Neuron (in vitro differentiated cells): ENCODE results near the gene FASN.
"Not testable (repeated sequence)": the region's sequence is repeated elsewhere in the genome, so short reads cannot be mapped to it uniquely, and the experiment has no call there.

Source experiments
- H2AFZ ChIP-seq: one replicate; pipeline ENCODE4 v1.6.1; 2013; ENCODE audit warnings: low read depth, mild to moderate bottlenecking, inconsistent platforms, low read length, moderate library complexity
- H3K27me3 ChIP-seq: one replicate; pipeline ENCODE4 v1.6.1; 2013; ENCODE audit warnings: low read length; ENCODE audit not compliant: insufficient read depth
- H3K36me3 ChIP-seq: one replicate; pipeline ENCODE4 v1.6.1; 2013; ENCODE audit warnings: low read length; ENCODE audit not compliant: insufficient read depth
- H3K4me1 ChIP-seq: one replicate; pipeline ENCODE4 v1.6.1; 2013; ENCODE audit warnings: low read length; ENCODE audit not compliant: insufficient read depth
- H3K4me3 ChIP-seq: 2 replicates; pipeline ENCODE4 v1.5.1; 2013; ENCODE audit warnings: mild to moderate bottlenecking, low read length, moderate library complexity
- H3K9me3 ChIP-seq: one replicate; pipeline ENCODE4 v1.6.1; 2013; ENCODE audit warnings: low read length

Gene FASN

DNA sequence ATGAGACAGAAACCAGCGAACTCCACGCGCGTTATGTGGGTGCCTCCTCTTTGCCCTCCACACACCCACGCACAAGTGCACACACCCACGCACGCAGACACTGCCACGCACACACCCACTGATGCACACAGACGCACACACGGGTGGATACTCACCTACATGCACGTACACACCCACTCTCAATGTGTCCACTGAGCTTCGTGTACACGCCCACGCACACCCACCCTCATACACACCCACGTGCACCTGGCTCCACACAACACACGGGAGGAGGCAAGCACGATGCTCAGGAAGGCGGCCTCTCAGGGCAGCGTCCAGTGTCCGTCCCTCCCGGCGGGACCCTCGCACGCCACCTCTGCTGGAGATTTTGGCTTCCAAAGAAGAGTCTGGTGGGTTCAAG, 50.7 kb downstream of the FASN start:
- Histone ChIP-seq H3K36me3 (peaks cover 22% of the 10 kb centered on the region), H3K4me1 (peaks cover 10% of the 10 kb centered on the region), H2AFZ (no peak overlapping the region), H3K9me3 (no peaks in the 10 kb centered on the region), H3K27me3 (no peaks in the 10 kb centered on the region), H3K4me3 (no peak overlapping the region)

- no peak overlapping the region for H2AFZ ChIP-seq
- H3K36me3 ChIP-seq: peaks cover 22% of the 10 kb centered on the region
- no peak overlapping the region for H3K4me3 ChIP-seq
- H3K4me1 ChIP-seq: peaks cover 8% of the 10 kb centered on the region
- H3K9me3 ChIP-seq: no peaks in the 10 kb centered on the region
- no peaks in the 10 kb centered on the region for H3K27me3 ChIP-seq
Observed at GRCh38 chr17:82046903-82047302, 51.1 kb downstream of the FASN start.

DNA sequence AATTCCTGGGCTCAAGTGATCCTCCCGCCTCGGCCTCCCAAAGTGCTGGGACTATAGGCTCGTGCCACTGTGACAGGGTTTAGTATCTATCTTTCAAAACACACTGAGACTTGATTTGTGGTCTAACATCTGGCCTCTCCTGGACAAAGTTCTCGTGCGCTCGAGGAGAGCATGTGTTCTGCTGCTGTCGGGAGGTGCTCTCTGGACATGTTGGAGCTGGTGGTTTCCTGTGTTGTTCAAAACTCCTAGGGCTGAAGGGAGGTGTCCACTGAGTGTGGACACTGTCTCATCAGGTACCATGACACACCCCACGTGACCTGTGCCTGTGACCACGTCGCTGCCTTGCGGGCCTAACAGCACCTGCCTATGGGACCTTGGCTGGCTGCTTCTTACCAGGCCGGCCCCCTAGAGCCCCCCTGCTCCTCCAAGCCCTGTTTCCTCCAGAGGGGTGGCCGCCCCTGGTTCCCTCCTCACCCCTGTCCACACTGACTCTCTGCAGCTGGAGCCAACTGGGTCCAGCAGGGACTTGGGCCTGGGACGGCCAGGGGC, 52.0 kb downstream of the FASN start:
- no peaks in the 10 kb centered on the region for H3K9me3 ChIP-seq
- H2AFZ ChIP-seq: no peak overlapping the region
- peaks cover 8% of the 10 kb centered on the region for H3K4me1 ChIP-seq
- H3K4me3 ChIP-seq: no peak overlapping the region
- peaks cover 22% of the 10 kb centered on the region for H3K36me3 ChIP-seq
- no peaks in the 10 kb centered on the region for H3K27me3 ChIP-seq

- H2AFZ ChIP-seq: no peak overlapping the region
- no peak overlapping the region for H3K4me3 ChIP-seq
- no peaks in the 10 kb centered on the region for H3K27me3 ChIP-seq
- no peaks in the 10 kb centered on the region for H3K9me3 ChIP-seq
- peaks cover 10% of the 10 kb centered on the region for H3K36me3 ChIP-seq
- H3K4me1 ChIP-seq: no peaks in the 10 kb centered on the region
Observed at GRCh38 chr17:82043507-82043906, 54.5 kb downstream of the FASN start.

DNA sequence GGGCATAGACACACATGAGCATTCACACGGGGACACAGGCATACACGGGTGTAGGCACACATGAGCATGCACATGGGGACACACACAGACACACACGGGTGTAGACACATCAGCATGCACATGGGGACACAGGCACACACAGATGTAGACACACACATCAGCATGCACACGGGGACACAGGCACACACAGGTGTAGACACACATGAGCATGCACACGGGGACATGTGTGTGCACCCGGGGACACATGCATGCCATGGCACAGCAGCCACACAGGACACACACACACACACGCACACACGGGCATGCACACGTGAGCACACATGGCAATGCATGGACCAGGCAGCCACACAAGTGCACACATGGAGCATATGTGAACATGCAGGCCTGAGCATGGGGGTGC, 55.4 kb downstream of the FASN start:
- H3K36me3 ChIP-seq: peaks cover 4% of the 10 kb centered on the region
- no peak overlapping the region for H3K4me3 ChIP-seq
- H3K27me3 ChIP-seq: no peaks in the 10 kb centered on the region

DNA sequence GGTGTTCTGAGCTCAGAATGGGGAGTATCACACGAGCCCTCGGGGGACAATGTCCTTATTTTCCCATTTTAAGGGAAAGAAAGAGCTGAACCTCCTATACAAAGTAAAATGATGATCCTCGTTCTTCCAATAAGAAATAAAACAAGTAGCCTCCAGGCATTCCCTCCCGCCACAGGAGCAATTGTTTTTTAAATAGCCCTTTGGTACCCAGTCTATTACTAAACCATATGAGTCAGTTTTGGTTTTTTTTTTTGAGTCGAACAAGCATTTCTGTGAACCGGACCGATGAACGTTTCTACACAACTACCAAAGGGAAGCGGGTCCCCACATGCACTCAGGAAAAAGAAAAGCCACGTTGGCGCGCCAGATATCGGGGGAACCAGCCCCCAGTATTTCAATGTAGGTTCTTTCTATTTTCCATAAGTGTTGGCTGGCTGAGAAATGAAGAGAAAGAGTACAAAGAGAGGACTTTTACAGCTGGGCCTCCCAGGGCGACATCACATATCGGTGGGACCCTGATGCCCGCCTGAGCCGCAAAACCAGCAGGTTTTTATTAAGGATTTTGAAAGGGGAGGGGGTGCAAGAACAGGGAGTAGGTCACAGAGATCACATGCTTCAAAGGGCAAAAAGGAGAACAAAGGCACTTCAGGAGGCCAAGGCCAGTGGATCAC, 56.8 kb downstream of the FASN start:
- no peak overlapping the region for H2AFZ ChIP-seq
- H3K36me3 ChIP-seq: no peaks in the 10 kb centered on the region
- no peaks in the 10 kb centered on the region for H3K27me3 ChIP-seq
- no peaks in the 10 kb centered on the region for H3K9me3 ChIP-seq
- peaks cover 7% of the 10 kb centered on the region for H3K4me1 ChIP-seq
- no peak overlapping the region for H3K4me3 ChIP-seq

More for the DNA sequence above, 55.4 kb downstream of the FASN start:
- no peaks in the 10 kb centered on the region for H3K4me1 ChIP-seq
- no peak overlapping the region for H2AFZ ChIP-seq
- H3K9me3 ChIP-seq: no peaks in the 10 kb centered on the region

DNA sequence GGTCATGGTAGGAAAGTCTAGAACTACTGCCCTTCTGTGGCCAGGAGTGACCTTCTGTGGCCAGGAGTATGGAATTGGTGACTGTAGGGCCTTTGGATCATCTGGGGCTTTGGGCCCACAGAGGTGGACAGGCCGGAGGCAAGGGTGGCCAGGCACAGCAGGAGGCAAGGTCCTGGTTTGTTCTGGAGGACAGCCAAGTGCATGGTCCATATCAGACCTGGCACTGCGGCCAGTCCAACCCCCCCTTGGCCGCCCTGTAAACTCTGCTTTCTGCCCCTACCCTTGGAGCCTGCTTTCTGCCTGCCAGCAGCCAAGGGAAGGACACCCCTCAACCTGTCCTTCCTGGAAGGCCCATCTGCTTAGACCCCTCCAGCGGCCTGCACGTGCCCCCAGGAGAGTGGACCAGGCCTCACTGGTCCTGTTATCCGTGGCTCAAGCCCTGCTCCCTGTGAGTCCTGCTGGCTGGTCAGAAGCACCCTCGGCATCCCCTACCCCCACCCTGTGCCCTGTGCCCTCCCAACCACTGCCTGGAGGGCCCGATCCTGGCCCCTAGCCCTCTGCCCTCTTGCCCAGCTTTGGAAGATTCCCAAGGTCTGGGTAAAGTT, 58.2 kb downstream of the FASN start:
- no peaks in the 10 kb centered on the region for H3K9me3 ChIP-seq
- H3K27me3 ChIP-seq: no peaks in the 10 kb centered on the region
- peaks cover 7% of the 10 kb centered on the region for H3K36me3 ChIP-seq
- H2AFZ ChIP-seq: no peak overlapping the region
- H3K4me3 ChIP-seq: no peak overlapping the region
- peaks cover 12% of the 10 kb centered on the region for H3K4me1 ChIP-seq

- not testable (repeated sequence) for H2AFZ ChIP-seq
Observed at GRCh38 chr17:82038796-82039409, 59.1 kb downstream of the FASN start.

GRCh38 chr17:82037889-82038195, 60.2 kb downstream of the FASN start:
- Histone ChIP-seq H3K9me3 (no peaks in the 10 kb centered on the region), H3K36me3 (peaks cover 7% of the 10 kb centered on the region), H3K4me3 (peak overlapping the region; percentile 85), H2AFZ (peak overlapping the region; percentile 33), H3K27me3 (no peaks in the 10 kb centered on the region), H3K4me1 (peaks cover 17% of the 10 kb centered on the region)

More at GRCh38 chr17:82038796-82039409, 59.1 kb downstream of the FASN start:
- not testable (repeated sequence) for H3K27me3 ChIP-seq, H3K36me3 ChIP-seq, H3K9me3 ChIP-seq, H3K4me3 ChIP-seq
- peaks cover 16% of the 10 kb centered on the region for H3K4me1 ChIP-seq

GRCh38 chr17:82037092-82037888, 60.7 kb downstream of the FASN start, which contains the start of gene DCXR:
Gene DCXR (minus strand): TSS chr17:82037697. CDS start chr17:82037682, 15 bp downstream.
- Histone ChIP-seq H3K27me3 (no peaks in the 10 kb centered on the region), H2AFZ (peak within 1 kb of the TSS; percentile 33), H3K36me3 (peaks cover 7% of the 10 kb centered on the region), H3K9me3 (no peaks in the 10 kb centered on the region), H3K4me3 (peak within 1 kb of the TSS; percentile 85), H3K4me1 (peaks cover 23% of the 10 kb centered on the region)

GRCh38 chr17:82036634-82037091, 61.4 kb downstream of the FASN start:
- peaks cover 7% of the 10 kb centered on the region for H3K36me3 ChIP-seq
- H2AFZ ChIP-seq: no peak overlapping the region
- no peaks in the 10 kb centered on the region for H3K9me3 ChIP-seq
- peak overlapping the region; percentile 85 for H3K4me3 ChIP-seq
- H3K4me1 ChIP-seq: peaks cover 27% of the 10 kb centered on the region
- H3K27me3 ChIP-seq: no peaks in the 10 kb centered on the region

- Histone ChIP-seq H3K36me3 (peaks cover 7% of the 10 kb centered on the region), H2AFZ (no peak overlapping the region), H3K4me1 (peaks cover 27% of the 10 kb centered on the region), H3K27me3 (no peaks in the 10 kb centered on the region), H3K9me3 (no peaks in the 10 kb centered on the region), H3K4me3 (peak overlapping the region; percentile 85)
Observed at GRCh38 chr17:82035956-82036633, 61.9 kb downstream of the FASN start.
